Inflammatory macrophage treated with lipopolysaccharide for 4 hours (primary cell): ENCODE data around the gene GPSM3.
A peak's percentile ranks its signal among the peaks of the same experiment; 100 is the strongest.
"Not testable (repeated sequence)": the region's sequence is repeated elsewhere in the genome, so short reads cannot be mapped to it uniquely, and the experiment has no call there.

Experiments used
- DNase-seq: peaks from one replicate; pipeline ENCODE4 v3.0.0-alpha.2; 2020

Gene GPSM3

DNA sequence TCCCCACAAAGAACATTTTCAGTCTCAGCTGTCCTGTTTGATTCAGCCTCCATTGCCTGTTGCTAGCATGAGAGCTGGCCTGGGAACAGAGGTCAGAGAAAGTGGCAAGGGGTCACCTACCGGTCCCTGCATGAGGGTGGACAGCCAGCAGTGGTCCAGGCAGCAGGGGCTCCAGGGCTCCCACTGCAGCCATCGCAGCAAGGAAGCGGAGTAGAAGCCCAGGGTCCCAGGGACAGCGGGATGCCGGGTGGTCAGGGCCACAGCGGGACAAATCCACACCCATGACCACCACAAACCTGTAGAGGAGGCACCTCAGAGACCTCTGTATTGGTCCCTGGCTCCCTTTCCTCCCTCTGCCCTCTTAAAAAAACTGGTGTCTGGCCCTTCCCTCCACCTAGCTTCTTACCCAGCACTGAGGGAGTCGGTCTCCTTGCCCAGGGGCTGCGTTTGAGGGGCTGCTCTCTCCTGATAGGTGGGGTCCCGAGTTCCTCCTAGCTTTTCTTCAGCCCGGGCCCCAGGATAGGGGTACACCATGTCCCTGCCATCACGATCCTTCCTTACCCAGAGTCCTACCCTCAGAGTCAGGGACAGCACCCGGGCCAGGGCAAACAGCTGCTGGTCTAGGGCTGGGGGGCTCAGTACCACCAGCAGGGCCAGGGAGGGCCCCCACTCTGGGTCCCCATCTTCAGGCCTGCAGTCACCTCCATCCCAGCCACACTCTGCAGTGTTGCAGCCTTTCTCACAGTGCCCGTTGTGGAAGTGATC lies 8.4 kb upstream of the GPSM3 start:
- no peak for DNase-seq

DNA sequence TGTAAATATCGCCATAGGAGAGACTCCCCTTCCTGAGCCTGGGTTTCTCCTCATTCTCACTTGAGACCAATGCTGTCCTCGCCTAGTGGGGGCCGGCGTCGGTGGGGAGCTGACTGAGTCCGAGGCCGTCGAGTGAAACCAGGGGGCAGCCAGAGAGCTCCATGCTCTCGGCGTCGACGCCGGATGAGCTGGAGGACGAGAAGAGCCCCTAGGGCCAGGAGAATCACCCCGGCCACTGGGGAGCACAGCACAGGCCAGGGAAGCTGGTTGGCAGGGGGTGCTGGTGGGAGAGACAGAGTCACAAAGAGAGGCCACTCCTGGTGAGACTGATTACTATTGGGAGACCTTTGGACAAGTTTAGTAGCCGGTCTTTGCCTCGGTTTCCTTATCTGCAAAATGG lies 6.4 kb upstream of the GPSM3 start:
- no peak for DNase-seq

DNA sequence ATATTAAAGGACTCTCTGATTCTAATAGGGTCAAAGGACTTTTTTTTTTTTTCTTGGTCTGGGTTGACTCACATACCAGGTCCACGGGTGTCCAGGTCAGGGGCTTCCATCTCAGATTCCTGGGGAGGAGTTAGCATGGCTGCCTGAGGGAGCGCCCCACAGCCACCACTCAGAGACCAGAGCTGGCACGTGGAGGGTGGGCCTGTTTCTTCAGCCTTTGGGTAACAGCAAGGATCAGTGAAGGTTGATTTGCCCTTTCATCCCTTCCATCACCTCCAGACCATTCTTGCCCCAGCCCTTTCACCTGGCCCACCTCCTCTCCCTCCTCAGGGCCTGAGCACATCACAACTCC lies 5.9 kb upstream of the GPSM3 start:
- no peak for DNase-seq

GRCh38 chr6:32196682-32197616 lies 4.5 kb upstream of the GPSM3 start:
- peak; percentile 71 for DNase-seq

GRCh38 chr6:32195902-32196681 lies 3.6 kb upstream of the GPSM3 start:
- peak; percentile 69 for DNase-seq

- DNase-seq = peak; percentile 100
These were observed 3.1 kb upstream of the GPSM3 start for GRCh38 chr6:32195652-32195901.

- peak; percentile 62 for DNase-seq
These were observed 2.6 kb upstream of the GPSM3 start for GRCh38 chr6:32194825-32195651.

DNA sequence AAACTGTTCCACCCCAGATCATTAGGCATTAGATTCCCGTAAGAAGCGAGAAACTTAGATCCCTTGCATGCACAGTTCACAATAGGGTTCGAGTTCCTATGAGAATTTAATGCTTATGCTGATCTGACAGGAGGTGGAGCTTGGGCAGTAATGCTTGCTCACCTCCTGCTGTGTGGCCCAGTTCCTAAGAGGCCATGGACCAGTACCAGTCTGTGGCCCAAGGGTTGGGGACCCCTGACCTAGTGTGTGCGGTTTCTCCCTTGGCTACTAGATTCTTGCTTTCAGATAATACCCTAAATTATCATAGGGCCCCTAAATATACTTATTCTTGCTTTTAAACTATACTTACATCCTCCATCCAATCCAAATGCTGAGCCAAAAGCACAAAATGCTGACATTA lies 1.9 kb upstream of the GPSM3 start:
- DNase-seq = no peak

- DNase-seq = not testable (repeated sequence)
These were observed 653 bp upstream of the GPSM3 start for GRCh38 chr6:32193096-32193495.

- DNase-seq = peak; percentile 31
These were observed 491 bp downstream of the GPSM3 start for GRCh38 chr6:32191696-32192607.

- no peak for DNase-seq
These were observed 1.3 kb downstream of the GPSM3 start for GRCh38 chr6:32190911-32191677.

GRCh38 chr6:32190054-32190851 lies 2.2 kb downstream of the GPSM3 start, which contains the start of gene PBX2:
Gene PBX2 (minus strand): TSS chr6:32190202. CDS start chr6:32189915, 287 bp downstream.
- DNase-seq = peak; percentile 94

- no peak for DNase-seq
These were observed 2.7 kb downstream of the GPSM3 start for GRCh38 chr6:32189742-32190053.

GRCh38 chr6:32189069-32189741 lies 3.2 kb downstream of the GPSM3 start:
- no peak for DNase-seq

GRCh38 chr6:32188381-32189068 lies 3.9 kb downstream of the GPSM3 start:
- DNase-seq = no peak

DNA sequence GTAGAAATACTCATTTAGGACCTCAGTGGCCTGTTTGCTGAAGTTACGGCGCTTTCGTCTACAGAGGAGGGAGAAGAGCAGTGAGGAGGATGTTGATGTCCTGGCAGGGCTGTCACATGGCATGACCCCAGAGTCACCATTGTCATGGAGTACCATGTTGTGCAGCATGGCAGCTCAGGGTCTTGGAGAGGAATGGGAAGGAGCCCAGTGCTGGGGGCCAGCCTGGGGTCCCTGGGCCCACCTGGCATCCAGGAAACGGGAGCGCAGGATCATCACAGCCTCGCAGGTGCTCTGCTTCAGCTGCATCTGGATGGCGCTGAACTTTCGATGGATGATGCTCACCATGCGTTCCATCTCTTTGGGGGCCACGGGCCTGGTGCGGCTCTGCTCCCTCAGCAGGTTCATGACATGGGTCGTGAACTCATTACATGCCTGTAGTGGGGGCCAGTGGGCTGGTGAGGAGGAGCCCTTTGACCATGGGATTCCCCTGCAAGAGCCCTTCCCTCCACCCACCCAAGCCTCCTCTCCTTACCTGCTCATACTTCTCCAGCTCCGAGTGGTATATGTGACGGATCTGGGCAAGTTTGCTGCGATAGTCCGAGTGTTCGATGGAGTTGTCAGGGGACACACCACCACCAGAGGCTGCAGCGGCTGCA lies 4.6 kb downstream of the GPSM3 start:
- DNase-seq = not testable (repeated sequence)

DNA sequence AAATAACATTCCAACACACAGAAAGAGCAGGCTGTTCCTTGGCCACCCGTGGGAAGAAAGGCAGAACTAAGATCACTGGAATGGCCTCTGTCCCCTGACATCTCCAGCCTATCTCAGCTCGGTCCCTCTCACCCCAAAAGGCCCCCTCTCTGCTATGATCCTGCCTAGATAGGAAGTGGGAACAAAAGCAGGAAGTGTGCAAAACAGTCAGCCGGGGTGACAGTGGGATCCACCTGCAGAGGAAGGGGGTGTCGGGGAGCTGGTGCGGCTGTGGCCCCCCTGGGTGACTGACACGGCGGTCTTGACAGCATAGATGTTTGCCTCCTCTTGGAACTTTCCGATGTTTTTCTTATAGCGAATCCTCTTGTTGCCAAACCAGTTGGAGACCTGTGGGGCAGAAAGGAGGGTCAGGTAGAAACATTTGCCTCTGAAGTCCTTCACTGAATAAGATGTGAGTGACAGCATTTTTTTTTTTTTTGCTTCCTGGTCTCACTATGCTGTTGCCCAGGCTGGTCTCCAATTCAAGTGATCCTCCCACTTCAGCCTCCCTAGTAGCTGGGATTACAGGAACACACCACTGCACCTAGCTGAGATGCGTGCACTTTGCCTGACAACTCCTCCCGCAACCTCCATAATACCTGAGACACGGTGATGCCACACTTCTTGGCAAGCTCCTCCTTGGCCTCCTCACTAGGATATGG lies 5.3 kb downstream of the GPSM3 start:
- no peak for DNase-seq
